GM10266 (cell line): ENCODE data around the gene ARL5C.

Experiments
- DNase-seq: peaks from one replicate; pipeline ENCODE4 v3.0.0; 2012; ENCODE audit errors: extremely low spot score
- CTCF ChIP-seq: IDR thresholded peaks from 2 replicates; pipeline ENCODE4 v1.5.1; 2012; ENCODE audit warnings: mild to moderate bottlenecking, low read depth; ENCODE audit not compliant: control insufficient read depth, insufficient read depth; ENCODE audit errors: missing control alignments

Gene ARL5C

GRCh38 chr17:39155654-39156053 is 10.3 kb downstream of the ARL5C start:
- no peak for DNase-seq

GRCh38 chr17:39153599-39154051 is 12.3 kb downstream of the ARL5C start:
- peak; percentile 70 for DNase-seq
- TF ChIP-seq CTCF, result no peak

More at GRCh38 chr17:39155654-39156053, 10.3 kb downstream of the ARL5C start:
- no peak for TF ChIP-seq CTCF

GRCh38 chr17:39151943-39152818 is 13.8 kb downstream of the ARL5C start:
- no peak for DNase-seq

GRCh38 chr17:39151150-39151942 is 14.6 kb downstream of the ARL5C start, which contains the start of gene PLXDC1:
Gene PLXDC1, minus strand, starts transcription at chr17:39151637. Its CDS starts 200 bp downstream, at chr17:39151437.
- no peak for TF ChIP-seq CTCF
- no peak for DNase-seq

More at GRCh38 chr17:39151943-39152818, 13.8 kb downstream of the ARL5C start:
- TF ChIP-seq CTCF, result no peak

DNA sequence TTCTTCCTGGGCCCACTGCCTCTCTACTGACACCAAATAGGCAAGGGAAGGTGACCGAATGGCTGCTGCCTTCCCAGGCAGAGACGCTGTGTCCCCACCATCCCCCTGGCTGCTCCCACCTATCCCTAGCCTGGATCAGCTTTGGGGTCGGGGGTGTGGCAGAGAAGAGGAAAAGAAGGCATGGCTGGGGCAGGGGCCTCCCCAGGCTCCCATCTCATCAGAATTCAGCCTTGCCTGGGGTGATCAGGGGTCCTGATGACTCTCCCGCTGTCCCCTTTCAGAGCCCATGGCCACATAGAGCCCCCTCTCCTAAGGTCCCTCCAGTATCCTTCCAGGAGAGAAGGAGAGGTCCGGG is 15.2 kb downstream of the ARL5C start:
- TF ChIP-seq CTCF, result no peak
- DNase-seq, result no peak

DNA sequence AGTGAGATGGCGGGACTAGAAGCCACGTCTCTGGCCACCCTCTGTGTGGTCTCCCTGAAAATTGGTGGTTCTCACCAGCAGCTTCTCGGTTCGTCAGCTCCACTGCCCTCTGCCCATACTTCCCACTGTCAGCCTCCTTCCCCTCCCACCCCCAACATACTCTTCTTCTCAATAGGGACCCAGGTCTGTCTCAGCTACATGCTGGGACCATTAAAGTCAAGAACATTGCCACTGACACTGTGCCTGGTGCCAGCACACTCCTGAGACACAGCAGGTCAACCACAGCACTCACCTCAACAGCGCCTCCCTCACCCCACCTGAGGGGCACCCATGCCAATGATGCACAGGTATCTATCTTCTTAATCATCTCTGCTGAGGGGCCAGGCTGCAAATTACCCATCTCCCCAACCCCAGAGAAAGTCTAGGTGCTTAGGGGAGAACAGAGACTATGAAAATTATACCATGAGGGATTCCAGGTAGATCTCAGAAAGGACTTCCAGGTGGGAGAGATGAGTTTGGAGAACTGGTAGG is 15.8 kb downstream of the ARL5C start:
- DNase-seq, result no peak
- TF ChIP-seq CTCF, result no peak
